Karpas-422 (cell line): Measurements from ENCODE around the gene DIDO1. TPM values are rescaled to one million over a fixed set of nuclear protein-coding genes. Genes with fewer than 3 reads are reported as not detected.

Experiments used
- DNase-seq: peaks from one replicate; pipeline ENCODE4 v3.0.0-alpha.2; 2015
- H2AFZ ChIP-seq: fragments of 200-600 bp; sonication (generic); 2 replicates; pipeline ENCODE4 v1.6.1; 2014; ENCODE audit warnings: antibody characterized with exemption, low read length, mixed read lengths
- H3K27ac ChIP-seq: fragments of 200-600 bp; sonication (generic); 2 replicates; pipeline ENCODE4 v1.5.1; 2014; ENCODE audit warnings: mild to moderate bottlenecking, low read length, moderate library complexity
- H3K27me3 ChIP-seq: fragments of 200-600 bp; sonication (generic); 2 replicates; pipeline ENCODE4 v1.6.1; 2014; ENCODE audit warnings: low read length, mixed read lengths
- H3K36me3 ChIP-seq: fragments of 200-600 bp; sonication (generic); 2 replicates; pipeline ENCODE4 v1.6.1; 2014; ENCODE audit warnings: low read length, mixed read lengths; ENCODE audit not compliant: insufficient read depth
- H3K4me1 ChIP-seq: fragments of 200-600 bp; sonication (generic); 2 replicates; pipeline ENCODE4 v1.6.1; 2014; ENCODE audit warnings: mild to moderate bottlenecking, low read length, mixed read lengths
- H3K4me2 ChIP-seq: fragments of 200-600 bp; sonication (generic); 2 replicates; pipeline ENCODE4 v1.6.1; 2014; ENCODE audit warnings: low read length, low read depth, mild to moderate bottlenecking; ENCODE audit not compliant: poor library complexity, severe bottlenecking
- H3K4me3 ChIP-seq: fragments of 200-600 bp; sonication (generic); 2 replicates; pipeline ENCODE4 v1.5.1; 2014; ENCODE audit warnings: mild to moderate bottlenecking, antibody characterized with exemption, low read length, mixed read lengths
- H3K79me2 ChIP-seq: fragments of 200-600 bp; sonication (generic); 2 replicates; pipeline ENCODE4 v1.6.1; 2014; ENCODE audit warnings: mild to moderate bottlenecking, low read length, mixed read lengths
- H3K9ac ChIP-seq: fragments of 200-600 bp; sonication (generic); 2 replicates; pipeline ENCODE4 v1.6.0; 2014; ENCODE audit warnings: low read length
- H3K9me2 ChIP-seq: fragments of 200-600 bp; sonication (generic), shearing (Covaris generic); replicated peaks from 2 replicates; pipeline ENCODE4 v1.6.0; 2014; ENCODE audit warnings: mild to moderate bottlenecking, low read length, moderate library complexity; ENCODE audit not compliant: insufficient read depth
- H3K9me3 ChIP-seq: fragments of 300-700, 200-600 bp; sonication (generic); 2 replicates; pipeline ENCODE4 v1.6.1; 2014; ENCODE audit warnings: low read length, mixed read lengths
- H4K20me1 ChIP-seq: fragments of 200-600 bp; sonication (generic); 2 replicates; pipeline ENCODE4 v1.6.1; 2014; ENCODE audit warnings: mild to moderate bottlenecking, antibody characterized with exemption, low read length, low read depth; ENCODE audit not compliant: insufficient read depth
- total RNA-seq: library from RNA; depleted of rRNA; stranded (reverse); fragments of >200 nt; shearing (Covaris generic); gene quantifications from 2 replicates; pipeline ENCODE4 v1.2.3, GENCODE V29; 2014; ENCODE audit warnings: low replicate concordance

The DIDO1 gene
- total RNA-seq, 1 experiment from 2014 or later, result 35.4 TPM

DNA sequence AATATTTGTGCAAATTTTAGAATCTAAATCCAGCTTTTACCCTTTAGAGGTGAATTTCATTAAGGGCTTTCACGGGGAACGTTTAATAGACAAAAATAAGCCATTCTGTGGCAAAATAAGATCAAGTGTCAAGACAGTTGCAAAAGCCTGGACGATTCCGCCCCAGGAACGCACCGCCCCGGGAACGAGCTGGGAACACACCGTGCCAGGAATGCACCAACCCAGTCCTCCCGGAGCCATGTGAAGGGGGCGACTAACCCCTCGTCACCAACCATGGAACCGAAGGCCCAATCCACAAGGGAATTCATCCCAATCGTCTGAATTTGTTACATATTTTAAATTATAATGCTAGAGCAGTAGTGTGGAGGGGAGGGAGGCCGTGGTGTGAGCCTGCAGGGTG, 43.9 kb downstream of the DIDO1 start:
- Histone ChIP-seq H3K27me3 (no peaks in the 10 kb centered on the region), H4K20me1 (no peaks in the 10 kb centered on the region), H2AFZ (no peak overlapping the region), H3K4me1 (no peaks in the 10 kb centered on the region), H3K9me3 (no peaks in the 10 kb centered on the region), H3K4me2 (no peak overlapping the region), H3K79me2 (no peaks in the 10 kb centered on the region), H3K4me3 (no peak overlapping the region), H3K36me3 (peaks cover 20% of the 10 kb centered on the region; the same call in 1 of the 2 replicates), H3K9me2 (no peaks in the 10 kb centered on the region), H3K9ac (no peak overlapping the region), H3K27ac (no peak overlapping the region)
- DNase-seq, result no peak

DNA sequence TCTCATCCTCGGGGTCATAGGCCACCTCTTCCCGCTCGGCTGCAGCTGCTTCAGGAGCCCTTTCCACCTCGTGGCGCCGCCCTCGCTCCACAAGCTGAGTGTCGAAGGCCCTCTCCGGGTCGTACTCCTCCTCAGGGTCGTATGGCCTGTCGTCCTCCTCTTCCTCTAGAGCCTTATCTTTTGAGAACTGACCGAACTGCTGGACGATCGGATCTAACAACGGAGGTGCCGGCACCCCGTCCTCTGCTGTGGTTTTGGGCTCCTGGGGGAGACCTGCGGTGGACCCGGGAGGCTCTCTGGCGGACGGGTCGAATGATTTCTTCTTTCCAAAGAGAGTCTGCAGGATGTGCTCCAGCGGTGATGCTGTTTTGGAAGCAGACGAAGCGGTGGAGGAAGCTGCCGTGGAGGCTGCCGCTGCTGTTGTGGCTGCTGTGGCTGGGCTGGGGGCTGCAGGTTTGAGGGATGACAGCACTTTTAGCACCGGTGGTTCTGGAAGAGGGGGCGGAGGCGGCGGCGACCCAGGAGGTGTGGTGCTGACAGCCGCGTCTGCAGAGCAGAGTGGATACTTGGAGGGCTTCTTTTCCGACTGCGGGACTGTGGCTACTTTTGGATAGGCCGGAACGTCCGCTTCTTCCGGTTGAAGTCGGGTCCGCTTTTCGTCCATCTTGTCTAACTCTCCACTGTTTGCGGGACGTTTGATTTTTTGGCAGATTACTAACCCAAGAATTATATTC, 44.5 kb downstream of the DIDO1 start:
- no peaks in the 10 kb centered on the region for H3K9me2 ChIP-seq
- H3K4me3 ChIP-seq, result no peak overlapping the region
- H2AFZ ChIP-seq, result no peak overlapping the region
- DNase-seq, result no peak
- no peaks in the 10 kb centered on the region for H4K20me1 ChIP-seq
- H3K9ac ChIP-seq, result no peak overlapping the region
- no peaks in the 10 kb centered on the region for H3K27me3 ChIP-seq
- no peaks in the 10 kb centered on the region for H3K79me2 ChIP-seq
- H3K27ac ChIP-seq, result no peak overlapping the region
- peaks cover 15% of the 10 kb centered on the region; the same call in 1 of the 2 replicates for H3K36me3 ChIP-seq
- no peaks in the 10 kb centered on the region for H3K4me1 ChIP-seq
- H3K4me2 ChIP-seq, result no peak overlapping the region
- H3K9me3 ChIP-seq, result no peaks in the 10 kb centered on the region

DNA sequence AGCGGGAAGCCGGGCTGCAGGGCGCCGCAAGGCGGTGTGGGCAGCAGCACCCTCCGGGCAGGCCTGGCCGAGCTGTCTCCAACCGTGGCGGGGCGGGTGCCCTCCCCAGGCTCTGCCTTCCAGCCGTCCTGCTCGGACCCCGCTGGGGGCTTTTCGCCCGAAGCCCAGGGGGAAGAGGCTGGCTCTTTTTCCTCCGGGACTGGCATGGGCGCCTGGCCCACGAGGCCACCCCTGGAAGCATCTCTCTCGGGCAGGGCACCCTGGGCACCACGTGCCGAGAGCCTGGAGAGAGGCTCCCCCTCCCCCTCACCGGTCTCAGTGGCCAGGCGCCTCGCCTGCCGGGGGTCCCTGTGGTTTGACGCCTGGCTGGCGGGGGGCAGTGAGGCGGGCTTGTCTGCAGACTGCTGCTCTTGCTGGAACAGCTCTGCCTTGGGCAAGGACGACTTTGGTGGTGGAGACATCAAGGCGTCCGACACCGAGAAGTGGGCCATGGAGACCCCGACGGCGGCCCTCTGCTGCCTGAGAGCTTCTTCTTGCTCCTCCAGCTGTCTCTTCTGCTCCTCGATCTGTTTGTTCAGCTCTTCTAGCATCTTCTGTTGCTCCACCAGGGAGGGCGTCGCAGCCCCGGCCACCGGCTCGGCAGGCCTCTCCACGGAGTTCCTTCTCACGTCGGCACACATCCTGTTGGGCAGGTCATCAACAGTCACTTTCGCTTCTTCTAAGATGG, 45.2 kb downstream of the DIDO1 start:
- H3K9me2 ChIP-seq, result no peaks in the 10 kb centered on the region
- no peaks in the 10 kb centered on the region for H3K4me1 ChIP-seq
- H2AFZ ChIP-seq, result no peak overlapping the region
- no peak for DNase-seq
- no peaks in the 10 kb centered on the region for H3K27me3 ChIP-seq
- H3K79me2 ChIP-seq, result no peaks in the 10 kb centered on the region
- no peaks in the 10 kb centered on the region for H4K20me1 ChIP-seq
- H3K4me3 ChIP-seq, result no peak overlapping the region
- H3K9ac ChIP-seq, result no peak overlapping the region
- no peaks in the 10 kb centered on the region for H3K9me3 ChIP-seq
- H3K27ac ChIP-seq, result no peak overlapping the region
- peaks cover 8% of the 10 kb centered on the region; the same call in 1 of the 2 replicates for H3K36me3 ChIP-seq
- no peak overlapping the region for H3K4me2 ChIP-seq

DNA sequence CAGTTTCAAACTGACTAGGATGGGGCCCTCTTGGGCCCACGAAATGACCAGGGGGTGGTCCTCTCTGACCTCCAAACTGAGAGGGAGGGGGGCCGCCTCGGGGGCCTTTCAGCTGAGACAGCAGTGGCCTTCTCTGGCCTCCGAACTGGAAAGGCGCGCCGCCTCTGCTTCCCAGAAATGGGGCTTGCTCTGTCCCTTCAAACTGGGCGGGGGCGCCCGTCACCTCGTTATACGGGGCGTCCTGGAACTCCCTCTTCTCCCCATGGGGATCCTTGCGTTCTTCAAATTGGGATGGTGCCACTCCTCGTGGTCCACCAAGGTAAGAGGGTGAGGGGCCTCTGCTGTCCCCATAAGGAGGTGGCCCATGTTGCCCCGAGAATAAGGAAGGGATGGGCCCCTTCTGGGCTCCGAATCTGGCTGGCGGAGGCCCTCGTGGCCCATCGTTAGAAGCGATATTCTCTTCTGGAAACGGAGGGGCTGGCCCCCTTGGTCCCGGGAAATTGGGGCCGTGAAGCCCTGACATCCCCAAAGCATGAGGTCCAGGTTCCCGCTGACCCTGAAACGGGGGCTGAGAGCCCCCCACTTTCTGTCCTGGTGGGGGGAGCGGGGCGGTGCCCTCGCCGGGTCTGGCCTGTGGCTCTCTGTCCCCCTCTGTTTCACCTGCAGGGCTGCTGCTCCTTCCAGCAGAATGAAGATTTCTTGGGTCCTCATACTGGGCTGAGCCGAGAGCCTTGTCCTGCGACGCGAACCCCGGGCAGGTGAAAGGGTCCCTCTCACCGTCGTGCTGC, 46.0 kb downstream of the DIDO1 start:
- H3K27ac ChIP-seq, result no peak overlapping the region
- H3K9me2 ChIP-seq, result no peaks in the 10 kb centered on the region
- no peak overlapping the region for H3K9ac ChIP-seq
- H3K4me2 ChIP-seq, result no peak overlapping the region
- no peaks in the 10 kb centered on the region for H4K20me1 ChIP-seq
- no peaks in the 10 kb centered on the region for H3K27me3 ChIP-seq
- H3K4me3 ChIP-seq, result no peak overlapping the region
- H3K4me1 ChIP-seq, result no peaks in the 10 kb centered on the region
- DNase-seq, result no peak
- H3K9me3 ChIP-seq, result no peaks in the 10 kb centered on the region
- no peak overlapping the region for H2AFZ ChIP-seq
- no peaks in the 10 kb centered on the region for H3K79me2 ChIP-seq
- H3K36me3 ChIP-seq, result peaks cover 7% of the 10 kb centered on the region; the same call in 1 of the 2 replicates

DNA sequence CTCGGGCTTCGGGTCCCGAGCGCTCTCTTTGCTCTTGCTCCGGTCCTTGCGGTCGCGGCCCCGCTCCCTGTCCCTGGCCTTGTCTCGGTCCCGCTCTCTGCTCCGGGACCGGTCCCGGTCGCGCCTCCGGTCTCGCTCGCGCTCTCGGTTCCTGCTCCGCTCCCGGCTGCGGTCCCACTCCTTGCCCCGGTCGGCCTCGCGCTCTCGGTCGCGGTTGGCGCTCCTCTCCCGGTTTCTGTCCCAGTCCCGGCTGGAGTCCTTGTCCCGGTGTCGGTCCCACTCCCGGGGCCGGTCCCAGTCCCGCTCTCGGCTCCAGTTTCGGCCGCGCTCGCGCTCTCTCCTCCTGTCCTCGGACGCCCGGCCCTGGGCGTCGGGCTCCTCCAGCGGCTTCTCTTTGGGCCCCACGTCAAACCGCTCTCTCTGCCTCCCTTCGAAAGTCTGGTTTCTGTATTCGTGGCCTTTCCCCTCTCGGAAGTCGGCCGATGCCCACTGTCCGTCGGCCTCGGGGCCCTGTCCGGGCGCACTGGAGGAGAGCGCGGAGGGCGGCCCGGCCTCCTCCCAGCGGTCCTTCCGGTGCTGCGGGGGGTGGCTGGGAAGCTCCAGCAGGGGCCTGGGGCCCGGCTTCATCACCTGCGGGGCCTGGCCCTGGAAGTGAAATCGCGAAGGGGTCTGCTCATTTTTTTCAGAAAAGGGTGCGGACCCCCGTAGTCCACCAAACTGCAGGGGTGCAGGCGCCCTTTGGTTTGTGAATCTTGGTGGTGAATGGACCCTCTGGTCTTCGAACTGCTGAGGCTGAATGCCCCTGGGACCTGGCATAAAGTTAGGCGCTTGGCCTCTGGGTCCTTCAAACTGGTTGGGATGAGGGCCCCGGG, 46.8 kb downstream of the DIDO1 start:
- no peaks in the 10 kb centered on the region for H3K9me3 ChIP-seq
- no peak overlapping the region for H3K27ac ChIP-seq

DNA sequence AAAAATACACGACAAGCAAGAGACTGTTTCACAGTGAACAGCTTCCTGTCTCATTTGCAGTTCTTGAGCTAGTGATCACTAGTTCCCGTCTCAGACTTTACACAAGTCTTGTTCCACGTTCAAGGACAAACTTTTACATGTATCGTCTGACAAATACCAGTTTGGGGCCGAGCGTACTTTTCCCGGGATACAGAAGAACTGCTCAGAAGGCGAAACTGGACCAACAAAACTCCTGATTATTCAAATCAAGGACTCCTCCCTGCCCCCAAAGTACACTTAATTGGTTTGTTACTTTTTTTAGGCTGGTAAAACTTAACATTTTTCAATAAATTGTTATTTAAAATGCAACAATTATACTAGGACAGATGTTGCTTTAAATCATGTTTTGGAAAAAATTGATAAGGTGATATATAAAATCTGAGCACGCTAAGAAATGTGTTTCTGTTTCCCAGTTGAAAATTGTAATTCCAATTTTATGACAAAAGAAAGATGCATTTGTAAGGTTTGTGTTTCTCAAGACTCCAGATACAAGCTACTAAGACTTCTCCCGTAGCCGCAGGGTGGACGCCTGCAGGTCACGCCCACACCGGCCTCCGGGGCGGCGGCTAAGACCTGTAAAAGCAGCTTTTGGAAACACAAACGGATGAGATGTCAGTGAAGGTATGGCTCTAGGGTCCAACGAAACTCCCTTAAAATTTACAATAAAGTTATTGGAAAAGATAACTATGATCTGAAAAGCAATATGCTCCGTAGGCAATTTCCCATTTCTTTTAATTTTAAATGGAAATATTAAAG, 47.9 kb downstream of the DIDO1 start:
- Histone ChIP-seq H2AFZ (no peak overlapping the region), H3K9me3 (no peaks in the 10 kb centered on the region), H3K27me3 (no peaks in the 10 kb centered on the region), H3K79me2 (no peaks in the 10 kb centered on the region), H3K4me1 (peaks cover 5% of the 10 kb centered on the region), H3K9me2 (no peaks in the 10 kb centered on the region), H3K4me3 (no peak overlapping the region), H3K9ac (no peak overlapping the region), H3K36me3 (peaks cover 7% of the 10 kb centered on the region; the same call in 1 of the 2 replicates), H3K4me2 (no peak overlapping the region), H4K20me1 (no peaks in the 10 kb centered on the region), H3K27ac (no peak overlapping the region)
- no peak for DNase-seq

More for the DNA sequence above, 46.8 kb downstream of the DIDO1 start:
- no peak for DNase-seq
- Histone ChIP-seq H3K4me1 (peaks cover 2% of the 10 kb centered on the region), H3K9me2 (no peaks in the 10 kb centered on the region), H3K4me2 (no peak overlapping the region), H2AFZ (no peak overlapping the region), H3K36me3 (peaks cover 7% of the 10 kb centered on the region; the same call in 1 of the 2 replicates), H3K27me3 (no peaks in the 10 kb centered on the region), H3K79me2 (no peaks in the 10 kb centered on the region), H3K4me3 (no peak overlapping the region), H4K20me1 (no peaks in the 10 kb centered on the region), H3K9ac (no peak overlapping the region)
